Activated B cell treated with CpG ODN at 0.5 μM for 24 hours (primary cell): ENCODE measurements around the gene CHRND. TPM values are rescaled to one million over a fixed set of nuclear protein-coding genes. Genes with fewer than 3 reads are reported as not detected.

Experiments used
- ATAC-seq: fragments of 200-7000 bp; cut with Tn5 transposase; one replicate; pipeline ENCODE4 v1.10.0; 2021; ENCODE audit warnings: low read depth, mild to moderate bottlenecking, moderate library complexity
- CTCF ChIA-PET: fragments of 350-600 bp; sonication (Branson Sonifier 250); formaldehyde crosslinking; loops from one replicate; lab custom pipeline; 2021; ENCODE audit warnings: antibody characterized with exemption; lab: Charles Lee
- POLR2A ChIA-PET: fragments of 350-600 bp; sonication (Branson Sonifier 250); formaldehyde crosslinking; loops from one replicate; lab custom pipeline; 2021; ENCODE audit warnings: antibody characterized with exemption; lab: Charles Lee
- DNase-seq: peaks from one replicate; pipeline ENCODE4 v3.0.0; 2022
- H3K27ac Mint-ChIP-seq: one replicate; pipeline ENCODE4 v1.8.0; 2020; ENCODE audit warnings: mixed read lengths
- H3K27me3 Mint-ChIP-seq: one replicate; pipeline ENCODE4 v1.8.0; 2021; ENCODE audit warnings: mixed read lengths
- H3K36me3 Mint-ChIP-seq: one replicate; pipeline ENCODE4 v1.8.0; 2021; ENCODE audit warnings: low read depth, mixed read lengths
- H3K4me1 Mint-ChIP-seq: one replicate; pipeline ENCODE4 v1.8.0; 2021; ENCODE audit warnings: mixed read lengths
- H3K4me3 Mint-ChIP-seq: one replicate; pipeline ENCODE4 v1.8.0; 2020; ENCODE audit warnings: mild to moderate bottlenecking, mixed read lengths
- H3K9me3 Mint-ChIP-seq: one replicate; pipeline ENCODE4 v1.8.0; 2020; ENCODE audit warnings: mixed read lengths
- CTCF ChIP-seq: fragments of 200-600 bp; IDR thresholded peaks from one replicate; pipeline ENCODE4 v1.8.0; 2022; ENCODE audit warnings: antibody characterized with exemption, mild to moderate bottlenecking
- intact Hi-C: fragments of 100-400 bp; cut with micrococcal nuclease; formaldehyde crosslinking; loops from one replicate; pipeline ENCODE4 v1.15.1; 2024
- total RNA-seq: library from RNA; stranded (reverse); gene quantifications from 2 replicates; pipeline ENCODE4 v1.2.3, GENCODE V29; 2022

Gene CHRND
- total RNA-seq, 1 donor from 2014 or later: not detected

GRCh38 chr2:232506709-232507108, 19.3 kb upstream of the CHRND start:
- no peak for ATAC-seq
- ChIA-PET CTCF (no interaction called here), POLR2A (no interaction called here)
- no peak for DNase-seq
- Mint-ChIP-seq H3K4me1 (peaks cover 8% of the 10 kb centered on the region), H3K36me3 (no peaks in the 10 kb centered on the region), H3K27ac (no peak overlapping the region), H3K9me3 (no peaks in the 10 kb centered on the region), H3K4me3 (no peak overlapping the region), H3K27me3 (peaks cover 35% of the 10 kb centered on the region)
- intact Hi-C loops: no loop called here
- TF ChIP-seq CTCF: no peak

GRCh38 chr2:232508251-232508650, 17.7 kb upstream of the CHRND start:
- CTCF ChIA-PET: no interaction called here
- POLR2A ChIA-PET: no interaction called here
- DNase-seq (no peak), ATAC-seq (no peak)
- H3K27ac Mint-ChIP-seq: no peak overlapping the region
- intact Hi-C loops: no loop called here
- H3K4me1 Mint-ChIP-seq: peaks cover 4% of the 10 kb centered on the region
- TF ChIP-seq CTCF: no peak
- no peak overlapping the region for H3K4me3 Mint-ChIP-seq
- H3K27me3 Mint-ChIP-seq: peaks cover 33% of the 10 kb centered on the region
- no peaks in the 10 kb centered on the region for H3K36me3 Mint-ChIP-seq
- no peaks in the 10 kb centered on the region for H3K9me3 Mint-ChIP-seq

GRCh38 chr2:232511336-232511890, 14.5 kb upstream of the CHRND start:
- TF ChIP-seq CTCF: no peak
- ChIA-PET CTCF (no interaction called here), POLR2A (no interaction called here)
- ATAC-seq (no peak), DNase-seq (no peak)
- H3K9me3 Mint-ChIP-seq: no peaks in the 10 kb centered on the region
- no peak overlapping the region for H3K4me3 Mint-ChIP-seq
- no peak overlapping the region for H3K27ac Mint-ChIP-seq
- H3K27me3 Mint-ChIP-seq: peaks cover 17% of the 10 kb centered on the region
- intact Hi-C loops: no loop called here
- H3K4me1 Mint-ChIP-seq: no peaks in the 10 kb centered on the region
- H3K36me3 Mint-ChIP-seq: no peaks in the 10 kb centered on the region

- H3K9me3 Mint-ChIP-seq: no peaks in the 10 kb centered on the region
- ChIA-PET POLR2A (no interaction called here), CTCF (no interaction called here)
- TF ChIP-seq CTCF: no peak
- no peak for DNase-seq
- no peaks in the 10 kb centered on the region for H3K4me1 Mint-ChIP-seq
- H3K36me3 Mint-ChIP-seq: no peaks in the 10 kb centered on the region
- no peak overlapping the region for H3K4me3 Mint-ChIP-seq
- ATAC-seq: no peak
- no peak overlapping the region for H3K27ac Mint-ChIP-seq
- intact Hi-C loops: no loop called here
- H3K27me3 Mint-ChIP-seq: peaks cover 17% of the 10 kb centered on the region
These were observed 13.4 kb upstream of the CHRND start for GRCh38 chr2:232512602-232513001.

GRCh38 chr2:232513353-232513752, 12.6 kb upstream of the CHRND start:
- Mint-ChIP-seq H3K36me3 (no peaks in the 10 kb centered on the region), H3K27me3 (peaks cover 17% of the 10 kb centered on the region), H3K27ac (no peak overlapping the region), H3K9me3 (no peaks in the 10 kb centered on the region), H3K4me1 (no peaks in the 10 kb centered on the region), H3K4me3 (no peak overlapping the region)
- no peak for ATAC-seq
- intact Hi-C loops: no loop called here
- DNase-seq: no peak
- TF ChIP-seq CTCF: no peak
- ChIA-PET POLR2A (no interaction called here), CTCF (no interaction called here)
